ENCODE results near the gene TXNRD1.
"Not testable (repeated sequence)": the region's sequence is repeated elsewhere in the genome, so short reads cannot be mapped to it uniquely, and the experiment has no call there.

The TXNRD1 gene

DNA sequence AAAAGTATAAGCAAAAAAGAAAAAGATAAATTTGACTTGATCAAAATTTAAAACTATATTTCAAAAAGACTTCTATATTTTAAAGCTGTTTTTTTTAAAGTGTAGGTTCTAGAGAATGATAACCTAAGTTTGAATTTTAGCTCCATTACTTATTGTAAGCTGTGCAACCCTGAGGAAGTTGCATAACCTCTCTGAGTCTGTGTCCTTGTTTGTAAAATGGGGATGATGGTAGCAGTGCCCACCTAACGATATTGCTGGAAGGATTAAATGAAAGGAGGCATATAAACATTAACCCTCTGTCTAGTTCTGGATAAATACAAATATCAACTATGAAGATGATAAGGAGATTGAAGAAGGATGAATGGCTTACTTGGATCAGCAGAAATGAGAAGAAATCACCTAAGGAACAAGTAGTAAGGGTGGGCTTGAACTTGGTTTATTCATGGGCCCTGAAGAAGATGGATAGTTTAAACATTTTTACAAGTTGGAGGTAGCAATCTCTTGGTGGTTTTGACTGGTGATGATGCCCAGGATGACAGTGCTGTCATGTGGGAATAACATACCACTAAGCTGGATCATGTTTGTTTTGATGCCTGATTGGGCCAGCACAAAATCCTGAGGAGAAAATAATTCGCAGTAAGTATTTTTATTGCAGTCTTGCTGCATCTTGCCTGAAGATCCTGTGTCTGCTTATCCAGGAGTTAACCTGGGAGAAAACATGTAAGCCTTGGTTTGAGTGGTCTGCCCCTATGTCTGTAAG, 35.0 kb downstream of the TXNRD1 start:
- no peaks in the 10 kb centered on the region for H3K4me1 ChIP-seq (ENCODE audit: control insufficient read depth in 5 of 5, insufficient read depth in 5 of 5, low read length in 5 of 5)
- no peak overlapping the region for H3K4me3 ChIP-seq (ENCODE audit: low read depth in 1 of 5, low read length in 5 of 5)
- H3K36me3 ChIP-seq (ENCODE audit: control insufficient read depth in 5 of 5, insufficient read depth in 5 of 5, low read length in 5 of 5) = no peaks in the 10 kb centered on the region
- no peaks in the 10 kb centered on the region for H3K27me3 ChIP-seq (ENCODE audit: control insufficient read depth in 5 of 5, insufficient read depth in 4 of 5, low read length in 5 of 5)
- no peaks in the 10 kb centered on the region for H3K9me3 ChIP-seq (ENCODE audit: control insufficient read depth in 5 of 5, low read length in 5 of 5)
- H3K9ac ChIP-seq (ENCODE audit: low read length in 5 of 5) = no peak overlapping the region
- no peak overlapping the region for H3K27ac ChIP-seq (ENCODE audit: low read depth, low read length)

DNA sequence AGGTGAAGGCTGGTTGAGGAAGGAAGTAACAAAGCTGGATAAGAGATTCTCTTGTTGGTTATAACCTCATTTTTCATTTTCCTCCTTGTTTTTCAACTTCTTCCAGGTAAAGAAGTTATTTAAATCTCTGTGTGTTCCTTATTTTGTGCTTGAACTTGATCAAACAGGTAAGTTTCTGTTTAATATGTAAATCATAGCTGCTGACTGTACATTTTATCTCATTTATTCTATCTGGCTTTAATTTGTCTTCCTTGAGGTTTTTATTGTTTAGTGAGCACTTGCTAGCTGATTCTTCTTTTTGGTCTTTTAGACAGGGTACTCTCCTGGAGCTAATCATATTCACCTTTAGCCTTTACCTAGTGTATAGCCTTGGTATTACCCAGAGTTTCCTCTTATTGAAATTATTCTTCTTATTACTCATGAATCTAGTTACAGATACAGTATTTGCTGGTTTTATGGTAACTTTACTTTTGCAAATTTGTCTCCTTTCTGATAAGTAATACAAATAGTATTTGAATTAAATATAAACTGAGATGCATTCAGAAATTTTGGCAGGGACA, 42.4 kb downstream of the TXNRD1 start:
- Histone ChIP-seq H3K27ac (ENCODE audit: low read depth, low read length) (no peak overlapping the region), H3K9me3 (ENCODE audit: control insufficient read depth in 5 of 5, low read length in 5 of 5) (no peaks in the 10 kb centered on the region), H3K4me1 (ENCODE audit: control insufficient read depth in 5 of 5, insufficient read depth in 5 of 5, low read length in 5 of 5) (no peaks in the 10 kb centered on the region), H3K9ac (ENCODE audit: low read length in 5 of 5) (no peak overlapping the region), H3K36me3 (ENCODE audit: control insufficient read depth in 5 of 5, insufficient read depth in 5 of 5, low read length in 5 of 5) (no peaks in the 10 kb centered on the region), H3K27me3 (ENCODE audit: control insufficient read depth in 5 of 5, insufficient read depth in 4 of 5, low read length in 5 of 5) (no peaks in the 10 kb centered on the region), H3K4me3 (ENCODE audit: low read depth in 1 of 5, low read length in 5 of 5) (no peak overlapping the region)

DNA sequence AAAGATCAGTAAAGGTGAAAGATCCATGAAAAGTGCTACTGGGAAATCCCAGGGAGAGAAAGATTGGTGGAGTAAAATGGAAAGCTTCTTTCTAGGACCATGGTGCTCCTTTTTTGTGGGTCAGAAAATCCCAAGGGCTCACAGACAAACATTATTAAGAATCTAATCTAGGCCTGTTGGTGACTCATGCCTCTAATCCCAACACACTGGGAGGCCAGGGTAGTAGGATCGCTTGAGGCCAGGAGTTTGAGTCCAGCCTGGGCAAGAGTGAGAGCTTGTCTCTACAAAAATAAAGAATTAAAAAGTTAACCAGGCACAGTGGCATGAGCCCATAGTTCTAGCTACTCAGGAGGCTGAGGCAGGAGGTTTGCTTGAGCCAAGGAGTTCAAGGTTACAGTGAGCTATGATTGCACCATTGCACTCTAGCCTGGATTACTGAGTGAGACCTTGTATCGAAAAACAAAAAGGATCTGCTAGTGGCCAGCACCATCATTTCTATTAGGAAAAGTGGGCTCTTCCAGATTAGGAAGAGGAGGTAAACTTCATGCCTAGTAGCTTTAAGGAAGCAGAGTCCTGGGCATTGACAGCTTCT, 43.0 kb downstream of the TXNRD1 start:
- H3K36me3 ChIP-seq (ENCODE audit: control insufficient read depth in 5 of 5, insufficient read depth in 5 of 5, low read length in 5 of 5) = no peaks in the 10 kb centered on the region
- no peaks in the 10 kb centered on the region for H3K27me3 ChIP-seq (ENCODE audit: control insufficient read depth in 5 of 5, insufficient read depth in 4 of 5, low read length in 5 of 5)
- no peak overlapping the region for H3K4me3 ChIP-seq (ENCODE audit: low read depth in 1 of 5, low read length in 5 of 5)
- no peaks in the 10 kb centered on the region for H3K4me1 ChIP-seq (ENCODE audit: control insufficient read depth in 5 of 5, insufficient read depth in 5 of 5, low read length in 5 of 5)
- no peak overlapping the region for H3K27ac ChIP-seq (ENCODE audit: low read depth, low read length)
- H3K9ac ChIP-seq (ENCODE audit: low read length in 5 of 5) = no peak overlapping the region
- H3K9me3 ChIP-seq (ENCODE audit: control insufficient read depth in 5 of 5, low read length in 5 of 5) = no peaks in the 10 kb centered on the region

DNA sequence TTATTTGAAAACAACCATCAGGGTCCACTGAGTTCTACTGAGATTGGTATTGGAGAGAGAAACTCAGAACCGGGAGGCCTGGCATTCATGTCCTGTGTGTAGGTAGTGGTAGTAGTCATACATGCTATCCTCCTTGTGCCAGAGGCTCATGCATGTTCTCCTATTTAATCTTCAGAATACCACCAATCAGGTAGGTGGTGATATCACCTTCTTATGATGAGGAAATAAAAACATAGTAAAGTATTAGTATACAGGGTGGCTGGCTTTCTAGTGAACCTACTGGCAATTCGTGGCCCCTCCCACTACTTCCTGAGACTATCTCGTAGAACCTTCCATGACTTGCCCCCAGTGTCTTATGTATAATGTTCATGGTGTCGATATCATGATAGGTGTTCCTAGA, 47.4 kb downstream of the TXNRD1 start:
- H3K27ac ChIP-seq (ENCODE audit: low read depth, low read length) = no peak overlapping the region
- no peaks in the 10 kb centered on the region for H3K4me1 ChIP-seq (ENCODE audit: control insufficient read depth in 5 of 5, insufficient read depth in 5 of 5, low read length in 5 of 5)
- H3K9ac ChIP-seq (ENCODE audit: low read length in 5 of 5) = no peak overlapping the region
- H3K36me3 ChIP-seq (ENCODE audit: control insufficient read depth in 5 of 5, insufficient read depth in 5 of 5, low read length in 5 of 5) = no peaks in the 10 kb centered on the region
- no peak overlapping the region for H3K4me3 ChIP-seq (ENCODE audit: low read depth in 1 of 5, low read length in 5 of 5)
- no peaks in the 10 kb centered on the region for H3K27me3 ChIP-seq (ENCODE audit: control insufficient read depth in 5 of 5, insufficient read depth in 4 of 5, low read length in 5 of 5)
- H3K9me3 ChIP-seq (ENCODE audit: control insufficient read depth in 5 of 5, low read length in 5 of 5) = no peaks in the 10 kb centered on the region

- no peaks in the 10 kb centered on the region for H3K9me3 ChIP-seq (ENCODE audit: control insufficient read depth in 5 of 5, low read length in 5 of 5)
- no peaks in the 10 kb centered on the region for H3K27me3 ChIP-seq (ENCODE audit: control insufficient read depth in 5 of 5, insufficient read depth in 4 of 5, low read length in 5 of 5)
- no peak overlapping the region for H3K4me3 ChIP-seq (ENCODE audit: low read depth in 1 of 5, low read length in 5 of 5)
- H3K36me3 ChIP-seq (ENCODE audit: control insufficient read depth in 5 of 5, insufficient read depth in 5 of 5, low read length in 5 of 5) = no peaks in the 10 kb centered on the region
- H3K4me1 ChIP-seq (ENCODE audit: control insufficient read depth in 5 of 5, insufficient read depth in 5 of 5, low read length in 5 of 5) = no peaks in the 10 kb centered on the region
- H3K9ac ChIP-seq (ENCODE audit: low read length in 5 of 5) = no peak overlapping the region
- H3K27ac ChIP-seq (ENCODE audit: low read depth, low read length) = no peak overlapping the region
Measured at GRCh38 chr12:104263580-104264358, 48.2 kb downstream of the TXNRD1 start.

DNA sequence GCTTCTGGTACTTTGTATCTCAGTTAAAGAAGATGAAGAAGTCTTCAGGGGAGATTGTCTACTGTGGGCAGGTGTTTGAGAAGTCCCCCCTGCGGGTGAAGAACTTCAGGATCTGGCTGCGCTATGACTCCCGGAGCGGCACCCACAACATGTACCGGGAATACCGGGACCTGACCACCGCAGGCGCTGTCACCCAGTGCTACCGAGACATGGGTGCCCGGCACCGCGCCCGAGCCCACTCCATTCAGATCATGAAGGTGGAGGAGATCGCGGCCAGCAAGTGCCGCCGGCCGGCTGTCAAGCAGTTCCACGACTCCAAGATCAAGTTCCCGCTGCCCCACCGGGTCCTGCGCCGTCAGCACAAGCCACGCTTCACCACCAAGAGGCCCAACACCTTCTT, 49.9 kb downstream of the TXNRD1 start:
- not testable (repeated sequence) for H3K9ac ChIP-seq (ENCODE audit: low read length in 5 of 5); H3K9me3 ChIP-seq (ENCODE audit: control insufficient read depth in 5 of 5, low read length in 5 of 5); H3K36me3 ChIP-seq (ENCODE audit: control insufficient read depth in 5 of 5, insufficient read depth in 5 of 5, low read length in 5 of 5); H3K4me3 ChIP-seq (ENCODE audit: low read depth in 1 of 5, low read length in 5 of 5); H3K4me1 ChIP-seq (ENCODE audit: control insufficient read depth in 5 of 5, insufficient read depth in 5 of 5, low read length in 5 of 5); H3K27me3 ChIP-seq (ENCODE audit: control insufficient read depth in 5 of 5, insufficient read depth in 4 of 5, low read length in 5 of 5); H3K27ac ChIP-seq (ENCODE audit: low read depth, low read length)

GRCh38 chr12:104272938-104273337, 57.4 kb downstream of the TXNRD1 start:
- Histone ChIP-seq H3K27me3 (ENCODE audit: control insufficient read depth in 5 of 5, insufficient read depth in 4 of 5, low read length in 5 of 5) (no peaks in the 10 kb centered on the region), H3K4me1 (ENCODE audit: control insufficient read depth in 5 of 5, insufficient read depth in 5 of 5, low read length in 5 of 5) (no peaks in the 10 kb centered on the region), H3K9ac (ENCODE audit: low read length in 5 of 5) (no peak overlapping the region), H3K4me3 (ENCODE audit: low read depth in 1 of 5, low read length in 5 of 5) (no peak overlapping the region), H3K36me3 (ENCODE audit: control insufficient read depth in 5 of 5, insufficient read depth in 5 of 5, low read length in 5 of 5) (no peaks in the 10 kb centered on the region), H3K9me3 (ENCODE audit: control insufficient read depth in 5 of 5, low read length in 5 of 5) (no peaks in the 10 kb centered on the region), H3K27ac (ENCODE audit: low read depth, low read length) (no peak overlapping the region)

DNA sequence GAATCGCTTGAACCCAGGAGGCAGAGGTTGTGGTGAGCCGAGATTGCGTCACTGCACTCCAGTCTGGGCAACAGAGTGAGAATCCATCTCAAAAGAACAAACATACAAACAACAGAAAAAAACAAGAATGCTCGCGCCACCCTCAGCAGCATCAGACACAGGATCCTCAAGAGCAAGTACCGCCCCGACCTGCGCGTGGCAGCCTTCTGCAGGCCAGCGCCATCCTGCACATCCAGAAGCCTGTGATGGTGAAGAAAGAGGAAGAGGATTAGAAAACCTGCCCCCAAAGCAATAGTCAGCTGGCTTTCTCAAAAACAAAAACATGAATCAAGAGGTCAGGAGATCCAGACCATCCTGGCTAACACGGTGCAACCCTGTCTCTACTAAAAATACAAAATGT, 57.9 kb downstream of the TXNRD1 start:
- Histone ChIP-seq H3K27me3 (ENCODE audit: control insufficient read depth in 5 of 5, insufficient read depth in 4 of 5, low read length in 5 of 5) (no peaks in the 10 kb centered on the region), H3K4me3 (ENCODE audit: low read depth in 1 of 5, low read length in 5 of 5) (no peak overlapping the region), H3K4me1 (ENCODE audit: control insufficient read depth in 5 of 5, insufficient read depth in 5 of 5, low read length in 5 of 5) (no peaks in the 10 kb centered on the region), H3K9me3 (ENCODE audit: control insufficient read depth in 5 of 5, low read length in 5 of 5) (no peaks in the 10 kb centered on the region), H3K27ac (ENCODE audit: low read depth, low read length) (no peak overlapping the region), H3K36me3 (ENCODE audit: control insufficient read depth in 5 of 5, insufficient read depth in 5 of 5, low read length in 5 of 5) (no peaks in the 10 kb centered on the region), H3K9ac (ENCODE audit: low read length in 5 of 5) (no peak overlapping the region)

DNA sequence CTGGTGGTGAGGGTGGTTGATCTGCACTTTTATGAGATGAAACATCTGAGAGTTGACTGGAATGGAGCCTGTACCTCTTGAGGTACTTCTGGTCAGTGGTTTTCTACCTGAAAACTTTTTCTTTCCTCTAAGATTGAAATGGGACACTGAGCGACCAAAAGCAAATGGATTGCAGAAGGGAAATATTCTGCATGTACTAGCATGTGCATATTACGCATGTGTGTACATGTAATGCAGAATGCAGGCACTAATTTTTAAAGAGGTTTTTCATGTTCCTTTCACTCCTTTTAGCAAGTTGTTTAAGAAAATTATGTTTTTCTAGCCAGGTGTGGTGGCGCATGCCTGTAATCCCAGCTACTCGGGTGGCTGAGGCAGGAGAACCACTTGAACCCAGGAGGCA, 59.2 kb downstream of the TXNRD1 start:
- Histone ChIP-seq H3K27ac (ENCODE audit: low read depth, low read length) (no peak overlapping the region), H3K4me1 (ENCODE audit: control insufficient read depth in 5 of 5, insufficient read depth in 5 of 5, low read length in 5 of 5) (no peaks in the 10 kb centered on the region), H3K4me3 (ENCODE audit: low read depth in 1 of 5, low read length in 5 of 5) (no peak overlapping the region), H3K36me3 (ENCODE audit: control insufficient read depth in 5 of 5, insufficient read depth in 5 of 5, low read length in 5 of 5) (no peaks in the 10 kb centered on the region), H3K9me3 (ENCODE audit: control insufficient read depth in 5 of 5, low read length in 5 of 5) (no peaks in the 10 kb centered on the region), H3K27me3 (ENCODE audit: control insufficient read depth in 5 of 5, insufficient read depth in 4 of 5, low read length in 5 of 5) (no peaks in the 10 kb centered on the region), H3K9ac (ENCODE audit: low read length in 5 of 5) (no peak overlapping the region)

DNA sequence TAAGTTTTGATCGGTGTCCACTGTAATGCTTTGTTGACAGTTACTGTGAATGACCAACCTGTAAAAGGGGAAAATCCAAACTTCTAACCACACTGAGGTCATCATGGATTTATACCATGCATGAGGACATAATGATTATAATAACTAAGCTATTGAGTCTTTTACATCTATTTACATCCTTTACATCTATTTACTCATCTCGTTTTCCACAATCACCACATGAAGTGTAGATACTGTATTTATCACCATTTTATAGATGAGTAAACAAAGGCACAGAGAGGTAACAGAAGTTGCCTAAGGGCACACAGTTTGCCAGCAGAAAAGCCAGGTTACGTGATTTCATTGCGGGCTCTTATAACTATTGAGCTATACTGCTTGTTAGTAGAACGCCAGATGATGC, 60.1 kb downstream of the TXNRD1 start:
- Histone ChIP-seq H3K9me3 (ENCODE audit: control insufficient read depth in 5 of 5, low read length in 5 of 5) (no peaks in the 10 kb centered on the region), H3K4me3 (ENCODE audit: low read depth in 1 of 5, low read length in 5 of 5) (no peak overlapping the region), H3K9ac (ENCODE audit: low read length in 5 of 5) (no peak overlapping the region)

More for the DNA sequence above, 60.1 kb downstream of the TXNRD1 start:
- Histone ChIP-seq H3K27me3 (ENCODE audit: control insufficient read depth in 5 of 5, insufficient read depth in 4 of 5, low read length in 5 of 5) (no peaks in the 10 kb centered on the region), H3K36me3 (ENCODE audit: control insufficient read depth in 5 of 5, insufficient read depth in 5 of 5, low read length in 5 of 5) (no peaks in the 10 kb centered on the region), H3K27ac (ENCODE audit: low read depth, low read length) (no peak overlapping the region), H3K4me1 (ENCODE audit: control insufficient read depth in 5 of 5, insufficient read depth in 5 of 5, low read length in 5 of 5) (no peaks in the 10 kb centered on the region)

Measured in subcutaneous abdominal adipose tissue (tissue), 5 donors.